ENCODE data around the gene YPEL2.

YPEL2 gene

DNA sequence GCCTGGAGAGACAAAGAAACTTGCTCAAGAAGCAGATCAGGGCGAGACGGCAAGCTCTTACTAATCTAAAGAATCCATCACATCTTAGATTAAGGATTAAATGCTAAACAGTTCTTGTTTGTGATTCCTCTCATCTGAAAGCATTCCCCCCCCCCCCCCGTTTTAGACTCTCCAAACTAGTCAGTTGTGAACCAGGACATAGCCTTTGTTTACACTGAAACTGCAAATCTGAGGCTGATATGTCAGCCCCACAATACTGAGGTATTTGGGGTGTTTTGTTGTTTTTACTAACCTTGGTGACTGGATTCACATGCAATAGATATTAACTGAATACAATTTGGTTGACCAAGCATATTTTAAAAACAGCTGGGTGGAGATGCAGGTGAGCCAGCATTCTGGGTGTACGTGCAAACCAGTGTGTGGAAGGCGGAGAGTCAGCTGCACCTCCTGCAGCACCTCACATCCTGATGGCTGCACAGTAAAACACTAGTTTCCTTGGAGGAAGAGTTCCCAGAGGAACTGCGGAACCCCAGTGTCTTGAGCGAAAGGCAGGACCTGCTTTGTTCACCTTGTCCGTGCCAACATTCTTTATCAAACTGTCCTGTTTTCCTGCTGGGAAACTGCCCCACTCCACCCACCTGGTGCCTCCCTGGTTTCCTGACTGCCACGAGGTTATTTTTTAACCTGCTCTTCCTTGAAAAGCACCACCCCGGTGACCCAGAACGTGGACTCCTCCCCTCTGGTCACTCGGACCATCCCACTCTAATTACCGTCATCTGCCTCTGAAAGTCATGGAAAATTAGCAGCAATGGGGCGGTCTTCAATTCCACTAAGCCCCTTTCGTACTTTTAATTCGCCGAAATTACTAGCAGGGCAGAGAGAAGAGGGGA is 1.2 kb upstream of the YPEL2 start:
- DNase-seq (ENCODE audit: low read depth) = no peak

DNA sequence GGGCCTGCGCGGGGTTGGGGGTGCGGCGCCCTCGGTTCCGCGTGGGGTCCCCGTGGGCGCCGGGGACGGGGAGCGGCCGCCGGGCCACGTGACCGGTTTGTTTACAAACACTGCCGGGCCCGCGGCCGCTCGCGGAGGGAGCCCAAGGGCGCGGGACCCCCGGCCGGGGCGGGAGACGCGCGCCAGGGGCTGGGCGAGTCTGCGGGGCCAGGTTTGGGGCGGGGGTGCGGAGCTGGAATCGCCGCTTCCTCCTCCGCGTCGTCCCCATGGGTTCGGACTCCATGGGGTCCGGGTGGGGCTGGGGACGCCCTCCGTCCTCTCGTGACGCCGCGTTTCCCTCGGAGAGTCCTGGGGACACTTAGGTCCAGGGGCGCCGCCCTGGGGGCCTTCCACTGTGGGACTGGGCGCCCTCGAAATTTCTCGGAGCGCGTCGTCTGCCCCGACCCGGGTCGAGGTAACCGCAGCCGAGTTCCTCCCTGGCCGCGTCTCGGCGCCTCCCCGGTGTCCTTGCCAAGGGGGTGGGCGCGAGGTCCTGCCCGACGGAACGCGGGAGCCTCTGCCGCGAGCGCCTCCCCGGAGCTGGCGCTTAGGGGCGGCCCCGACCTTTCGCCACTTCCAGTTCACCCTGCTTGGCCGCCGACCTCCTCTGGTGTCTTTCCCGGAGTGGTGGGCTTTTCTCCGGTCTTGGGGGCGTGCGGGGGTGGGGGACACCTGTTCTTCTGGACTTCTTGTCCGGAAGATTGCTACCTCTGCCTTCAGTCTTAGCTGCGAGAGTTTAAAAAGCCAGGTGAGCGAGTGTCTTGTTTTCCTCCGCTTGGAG is 684 bp downstream of the YPEL2 start:
- DNase-seq (ENCODE audit: low read depth) = peak; percentile 42

DNA sequence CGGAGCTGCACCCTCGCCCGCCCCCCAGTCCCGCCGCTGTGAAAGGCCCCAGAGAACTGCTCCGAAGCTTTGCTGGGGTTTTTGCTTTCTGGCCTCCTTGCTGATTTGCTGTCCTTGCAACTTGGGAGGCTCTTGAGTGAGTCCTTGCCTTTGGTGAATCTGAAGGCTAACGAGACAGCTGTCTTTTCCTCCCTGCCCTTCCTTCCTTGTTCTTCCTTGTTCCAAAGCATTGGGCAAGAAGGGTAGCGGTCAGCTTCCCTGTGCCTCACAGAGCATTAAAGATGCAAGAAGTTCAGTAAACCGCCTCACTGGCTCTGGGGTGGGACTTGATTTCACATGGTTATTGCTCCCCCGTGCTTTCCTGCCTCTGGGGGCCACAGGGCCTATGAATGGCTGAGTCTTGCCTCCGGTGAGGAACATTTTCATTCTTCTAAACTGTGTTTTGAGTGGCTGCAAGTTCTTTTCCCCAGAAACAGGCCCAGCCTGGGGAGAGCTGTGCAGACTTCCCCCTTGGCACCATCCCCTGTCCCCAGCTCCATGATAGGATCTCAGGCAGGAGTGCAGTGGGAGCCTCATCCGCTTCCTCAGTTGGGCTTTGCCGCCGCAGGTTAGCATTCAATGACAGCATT is 1.4 kb downstream of the YPEL2 start:
- peak; percentile 48 for DNase-seq (ENCODE audit: low read depth)

DNA sequence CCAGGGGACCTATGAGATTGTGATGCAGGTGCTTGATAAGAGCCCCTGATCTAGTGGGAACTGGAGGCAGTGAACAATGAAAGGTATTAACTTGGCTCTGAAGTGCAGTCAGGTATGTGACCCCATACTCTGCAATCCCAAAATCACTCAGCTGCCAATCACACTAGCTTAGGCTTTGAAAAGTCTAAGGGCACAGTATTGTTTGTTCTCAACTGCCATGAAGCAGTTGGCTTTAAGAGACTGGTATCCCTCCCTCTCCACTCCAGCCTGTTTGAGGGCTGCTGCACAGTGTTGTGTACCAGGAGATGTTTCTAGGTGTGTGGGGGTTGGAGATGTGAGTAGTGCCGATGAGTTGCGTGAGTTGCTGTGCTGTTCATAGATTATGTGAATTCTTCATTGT is 2.4 kb downstream of the YPEL2 start:
- DNase-seq (ENCODE audit: low read depth) = no peak

DNA sequence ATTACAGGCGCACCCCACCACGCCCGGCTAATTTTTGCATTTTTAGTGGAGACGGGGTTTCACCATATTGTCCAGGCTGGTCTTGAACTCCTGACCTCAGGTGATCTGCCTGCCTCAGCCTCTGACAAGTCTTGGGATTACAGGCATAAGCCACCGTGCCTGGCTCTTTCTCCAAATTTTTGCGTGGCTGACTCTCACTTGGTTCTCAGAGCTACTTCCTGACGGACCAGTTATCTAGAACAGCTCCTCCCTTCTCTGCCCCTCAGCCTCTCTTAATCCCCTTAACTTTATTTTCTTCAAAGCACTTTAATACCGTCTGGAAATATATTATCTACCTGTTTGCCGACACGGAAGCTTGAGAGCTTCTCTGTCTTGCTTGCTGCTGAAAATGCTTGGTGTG is 4.2 kb downstream of the YPEL2 start:
- no peak for DNase-seq (ENCODE audit: low read depth)

DNA sequence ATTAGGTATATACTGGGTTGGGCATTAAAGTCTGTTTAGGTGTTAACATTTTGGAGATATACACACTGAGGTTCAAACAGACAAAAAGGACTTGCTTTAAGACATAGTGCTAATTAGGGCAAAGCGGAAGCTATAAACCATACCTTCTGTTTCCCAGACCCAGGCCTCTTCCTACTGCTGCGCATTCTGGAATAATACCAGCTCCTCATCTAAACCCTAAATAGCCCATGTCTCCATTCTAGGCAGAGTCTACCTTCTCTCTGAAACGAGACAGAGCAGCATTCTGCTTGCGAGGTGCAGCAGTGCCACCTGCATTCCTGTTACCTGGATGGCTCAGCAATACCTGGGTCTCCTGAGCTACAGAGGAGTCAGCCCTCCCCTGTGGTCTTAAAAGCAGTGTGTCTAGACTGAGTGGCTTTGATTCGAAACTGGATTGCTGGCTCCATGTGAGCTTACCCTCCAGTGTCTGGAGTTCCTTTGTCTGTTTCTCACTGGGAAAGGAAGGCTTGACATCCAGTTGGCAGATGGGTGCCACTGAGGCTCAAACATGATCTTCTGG is 6.4 kb downstream of the YPEL2 start:
- no peak for DNase-seq (ENCODE audit: low read depth)

DNA sequence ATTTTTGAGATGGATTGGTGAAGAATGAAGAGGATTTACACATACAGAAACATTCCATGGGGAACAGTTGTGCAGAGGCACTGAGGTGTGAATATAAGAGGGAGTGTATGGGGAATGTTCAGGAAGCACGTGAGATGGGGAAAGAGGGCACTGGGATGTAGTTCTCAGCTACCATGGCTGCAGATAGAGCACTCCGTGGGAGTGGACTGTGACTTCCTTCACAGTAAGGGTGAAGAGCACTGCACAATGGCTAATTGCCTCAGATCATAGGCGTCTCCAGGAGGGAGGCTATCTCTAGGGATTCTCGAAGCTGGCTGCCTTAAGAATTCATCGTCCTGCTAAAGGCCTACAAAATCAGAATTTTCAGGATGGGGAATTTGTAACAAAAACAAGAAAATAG is 7.0 kb downstream of the YPEL2 start:
- DNase-seq (ENCODE audit: low read depth) = no peak

DNA sequence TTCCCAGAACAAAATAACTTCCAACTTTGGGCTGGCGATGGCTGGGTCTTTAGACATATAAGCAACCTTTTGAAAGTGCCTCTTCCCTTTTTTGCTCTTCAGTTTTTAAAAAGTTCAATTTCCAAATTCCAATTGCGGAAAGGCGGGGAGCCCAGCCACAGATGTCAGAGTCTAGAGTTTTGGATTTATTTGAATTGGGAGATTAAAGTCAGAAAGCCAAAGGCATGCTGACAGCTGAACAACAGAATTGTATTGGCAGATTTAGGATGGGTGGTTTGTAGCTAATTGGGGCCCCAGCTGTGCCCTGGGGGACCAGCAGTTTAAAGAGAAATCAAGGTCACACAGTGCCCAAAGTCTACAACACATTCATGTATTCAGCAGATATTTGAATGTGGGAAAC is 10.5 kb downstream of the YPEL2 start:
- DNase-seq (ENCODE audit: low read depth) = no peak

DNA sequence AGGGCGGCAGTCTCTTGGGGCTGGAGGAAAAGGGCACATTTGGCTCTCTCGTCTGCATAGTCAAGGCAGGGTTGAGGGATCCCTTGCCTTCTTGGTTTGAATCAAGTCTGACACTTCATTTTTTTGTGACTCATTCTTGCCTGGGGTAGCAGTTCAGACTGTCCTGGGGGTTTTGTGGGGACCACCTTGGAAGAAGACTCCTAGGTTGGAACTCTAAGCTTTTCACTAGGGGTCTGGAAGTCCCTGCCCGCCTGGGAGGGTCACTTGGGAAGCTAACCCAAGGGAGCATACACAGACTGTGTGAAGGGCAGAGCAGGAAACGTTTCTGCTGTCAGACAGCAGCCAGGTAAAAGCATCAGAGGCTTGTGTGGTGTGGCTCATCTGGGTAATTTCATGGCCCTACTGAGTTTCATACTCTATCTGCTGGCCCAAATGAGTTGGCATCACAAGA is 11.3 kb downstream of the YPEL2 start:
- DNase-seq (ENCODE audit: low read depth) = no peak

DNA sequence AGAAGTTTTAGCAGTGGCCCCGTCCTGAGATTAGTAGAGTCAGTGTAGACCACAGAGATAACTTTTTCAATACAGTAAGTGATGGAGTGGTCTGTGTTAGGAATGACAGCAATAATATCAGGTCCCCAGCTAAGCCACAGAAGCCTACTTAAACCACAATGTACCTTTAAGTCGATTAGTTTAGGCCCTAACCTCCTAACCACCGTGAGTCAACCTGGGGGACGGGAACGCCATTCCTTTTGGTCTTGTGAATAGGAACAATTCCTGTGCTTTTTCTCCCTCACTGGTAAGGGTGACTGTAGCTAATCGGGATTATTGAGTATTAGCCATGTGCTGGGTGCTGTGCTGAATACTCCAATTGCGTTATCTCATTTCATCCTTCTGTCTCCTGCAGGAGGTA is 14.0 kb downstream of the YPEL2 start:
- DNase-seq (ENCODE audit: low read depth) = no peak

DNA sequence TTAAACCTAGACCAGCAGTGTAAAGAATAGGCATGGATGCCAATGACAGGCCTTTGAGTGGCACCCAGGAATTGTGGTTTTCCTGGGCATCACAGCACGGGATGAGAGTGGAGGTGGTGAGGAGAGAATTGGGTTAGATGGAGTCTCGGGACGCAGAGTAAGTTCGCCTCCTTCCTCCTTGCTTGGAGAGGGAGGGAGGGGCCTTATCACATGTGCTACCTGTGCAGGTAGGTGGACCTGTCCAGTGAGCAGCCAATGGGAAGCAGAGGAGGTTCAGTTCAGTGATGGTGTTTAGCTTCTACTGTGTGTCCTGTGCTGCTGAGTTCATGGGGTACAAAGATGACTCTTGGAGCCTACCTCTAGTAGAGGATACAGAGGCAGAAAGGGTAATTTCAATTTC is 14.9 kb downstream of the YPEL2 start:
- DNase-seq (ENCODE audit: low read depth) = no peak

DNA sequence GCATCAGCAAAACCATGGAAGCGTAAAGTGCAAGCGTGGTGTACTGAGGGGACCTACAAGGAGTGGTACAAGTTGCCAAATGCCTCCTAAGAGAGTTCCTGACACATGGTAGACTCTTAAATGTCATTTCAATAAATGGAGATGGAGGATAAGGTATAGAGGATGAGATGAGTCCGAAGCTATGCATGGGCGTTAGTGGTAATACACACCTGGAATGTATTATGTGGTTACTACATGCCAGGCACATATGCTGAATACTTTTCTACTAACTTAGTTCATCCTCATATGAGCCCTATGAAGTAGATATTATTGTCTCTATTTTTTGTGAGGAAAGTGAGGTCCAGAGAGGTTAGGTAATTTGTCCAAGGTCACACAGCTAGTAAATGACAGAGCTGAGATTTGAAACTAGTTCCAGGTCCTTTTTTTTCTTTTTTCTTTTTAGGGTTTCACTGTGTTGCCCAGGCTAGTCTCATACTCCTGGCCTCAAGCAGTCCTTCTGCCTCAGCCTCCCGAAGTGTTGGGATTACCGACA is 15.5 kb downstream of the YPEL2 start:
- no peak for DNase-seq (ENCODE audit: low read depth)

DNA sequence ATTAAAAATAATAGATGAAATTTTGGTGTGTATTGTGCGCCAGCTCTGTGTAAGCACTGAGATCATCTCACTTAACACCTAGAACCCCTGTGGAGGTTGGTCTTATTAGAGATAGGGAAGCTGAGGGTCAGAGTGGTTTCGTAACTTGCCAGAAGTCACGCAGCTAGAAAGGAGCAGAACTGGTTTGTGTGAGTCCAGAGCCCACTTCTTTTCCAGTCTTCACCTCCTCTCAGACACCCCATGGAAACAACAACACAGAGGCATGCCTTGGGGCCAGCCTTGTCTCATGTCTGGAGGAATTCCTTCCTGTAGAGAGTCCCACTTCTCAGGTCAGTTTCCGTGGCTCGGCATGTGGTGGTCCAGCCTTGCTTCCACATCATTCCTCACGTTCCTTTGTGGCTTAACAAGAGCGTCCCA is 16.5 kb downstream of the YPEL2 start:
- peak; percentile 69 for DNase-seq (ENCODE audit: low read depth)

DNA sequence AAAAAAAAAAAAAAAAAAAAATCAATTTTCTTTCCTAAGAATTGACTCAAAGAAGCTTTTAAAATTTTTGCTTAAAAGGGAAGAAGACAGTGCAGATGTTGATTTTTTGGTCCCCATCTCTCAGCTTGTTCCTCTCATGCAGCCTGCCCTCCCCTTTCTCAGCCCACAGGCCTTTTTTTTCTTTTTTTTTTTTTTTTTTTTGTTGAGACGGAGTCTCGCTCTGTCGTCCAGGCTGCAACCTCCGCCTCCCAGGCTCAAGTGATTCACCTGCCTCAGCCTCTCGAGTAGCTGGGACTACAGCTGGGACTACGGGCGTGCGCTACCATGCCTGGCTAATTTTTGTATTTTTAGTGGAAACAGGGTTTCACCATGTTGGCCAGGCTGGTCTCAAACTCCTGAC is 17.7 kb downstream of the YPEL2 start:
- DNase-seq (ENCODE audit: low read depth) = no peak

DNA sequence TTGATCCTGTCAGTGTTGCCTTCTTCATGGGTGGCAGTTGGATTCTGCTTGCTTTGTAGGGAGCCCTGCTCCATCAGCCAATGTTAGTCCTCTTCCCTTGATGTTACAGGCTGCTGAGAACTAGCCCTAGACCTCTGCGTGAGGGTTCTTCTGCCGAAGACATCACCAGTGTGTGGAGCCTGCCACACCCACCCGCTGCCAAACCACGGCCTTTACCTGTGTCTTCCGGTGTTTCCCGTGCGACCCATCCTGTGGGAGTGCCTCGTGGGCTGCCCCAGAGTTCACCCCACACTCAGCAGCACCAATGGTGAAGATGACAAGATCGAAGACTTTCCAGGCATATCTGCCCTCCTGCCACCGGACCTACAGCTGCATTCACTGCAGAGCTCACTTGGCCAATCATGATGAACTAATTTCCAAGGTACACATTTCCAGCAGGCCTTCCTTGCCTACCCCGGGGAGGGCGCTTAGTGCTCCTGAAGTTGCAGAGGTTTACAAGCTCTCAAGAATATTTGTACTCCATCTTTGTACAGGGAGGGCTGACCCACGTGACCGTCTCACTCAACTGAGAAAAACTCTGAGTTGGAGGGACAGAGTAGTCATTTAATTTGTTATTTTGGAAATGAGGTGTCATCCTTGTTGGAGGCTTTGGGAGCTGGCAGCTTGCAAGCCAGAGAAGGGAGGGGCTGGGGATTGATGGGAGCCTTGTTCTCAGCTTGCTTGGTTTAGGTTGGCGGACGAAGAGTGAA is 21.8 kb downstream of the YPEL2 start:
- no peak for DNase-seq (ENCODE audit: low read depth)

DNA sequence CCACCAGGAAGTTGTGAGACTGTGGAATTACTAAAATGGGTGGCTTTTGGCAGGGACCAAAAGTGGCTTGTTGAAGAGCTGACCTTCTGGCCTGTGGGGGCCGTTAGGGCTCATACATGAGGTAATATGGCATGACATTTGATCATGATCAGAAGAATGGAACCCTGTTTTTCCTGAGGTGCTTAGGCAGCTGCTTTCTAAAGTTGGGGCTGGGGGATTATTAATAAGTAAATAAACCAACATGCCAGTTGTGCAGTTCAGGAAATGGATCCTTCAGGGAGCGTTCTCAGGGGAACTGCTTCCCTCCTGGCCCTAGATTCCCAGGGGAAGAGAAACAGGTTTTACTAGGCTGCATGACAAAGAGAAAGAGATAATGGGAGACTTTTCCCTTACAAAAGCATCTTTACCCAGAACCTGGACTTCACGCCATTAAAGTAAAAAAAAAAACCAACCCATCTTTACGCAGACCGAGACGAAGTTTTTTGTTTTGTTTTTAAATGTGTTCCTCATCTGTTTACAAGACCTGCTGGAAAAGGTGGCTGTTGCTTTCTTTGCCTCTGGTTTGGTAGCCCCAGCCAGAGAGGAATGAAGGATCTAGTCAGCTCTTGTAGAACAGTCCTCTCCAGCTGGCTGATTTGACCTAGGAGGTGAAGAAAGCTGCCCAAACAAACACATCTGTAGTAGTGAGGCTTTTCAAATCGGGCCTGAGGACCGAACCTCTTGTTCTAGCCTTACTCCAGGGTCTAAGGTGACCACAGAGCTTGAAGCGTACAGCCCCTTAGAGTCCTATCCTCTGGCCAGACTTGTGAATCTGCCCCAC is 22.7 kb downstream of the YPEL2 start:
- no peak for DNase-seq (ENCODE audit: low read depth)

DNA sequence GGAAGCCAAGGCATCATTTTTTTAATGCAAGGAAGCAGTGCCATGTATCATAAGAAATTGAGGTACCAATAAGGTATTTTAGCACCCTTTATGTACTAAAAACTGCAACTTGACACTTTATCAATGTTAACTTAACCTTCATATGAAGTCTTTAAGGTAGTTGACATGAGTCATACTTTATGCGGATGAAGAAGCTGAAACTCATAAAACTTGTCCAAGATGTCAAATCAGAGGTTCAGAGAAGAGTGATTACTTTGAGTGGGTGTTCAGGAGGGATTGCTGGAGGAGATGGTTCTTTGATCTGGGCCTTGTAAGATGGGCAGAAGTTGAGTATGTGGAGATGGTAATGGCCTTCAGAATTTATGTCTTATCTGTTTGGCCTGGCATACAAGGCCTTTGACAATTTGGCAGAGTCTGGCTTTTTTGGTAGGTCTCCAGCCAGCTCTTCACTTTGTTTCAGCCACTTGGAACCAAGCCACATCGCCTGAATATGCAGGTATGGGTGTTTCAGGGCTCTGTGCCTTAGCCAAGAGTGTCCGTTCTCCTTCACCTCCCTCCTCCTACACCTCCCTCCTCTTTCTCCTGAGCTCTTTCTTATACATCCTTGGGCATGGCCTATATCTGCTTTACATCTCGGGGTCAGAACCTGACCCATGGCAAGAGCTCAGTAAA is 23.7 kb downstream of the YPEL2 start:
- no peak for DNase-seq (ENCODE audit: low read depth)

DNA sequence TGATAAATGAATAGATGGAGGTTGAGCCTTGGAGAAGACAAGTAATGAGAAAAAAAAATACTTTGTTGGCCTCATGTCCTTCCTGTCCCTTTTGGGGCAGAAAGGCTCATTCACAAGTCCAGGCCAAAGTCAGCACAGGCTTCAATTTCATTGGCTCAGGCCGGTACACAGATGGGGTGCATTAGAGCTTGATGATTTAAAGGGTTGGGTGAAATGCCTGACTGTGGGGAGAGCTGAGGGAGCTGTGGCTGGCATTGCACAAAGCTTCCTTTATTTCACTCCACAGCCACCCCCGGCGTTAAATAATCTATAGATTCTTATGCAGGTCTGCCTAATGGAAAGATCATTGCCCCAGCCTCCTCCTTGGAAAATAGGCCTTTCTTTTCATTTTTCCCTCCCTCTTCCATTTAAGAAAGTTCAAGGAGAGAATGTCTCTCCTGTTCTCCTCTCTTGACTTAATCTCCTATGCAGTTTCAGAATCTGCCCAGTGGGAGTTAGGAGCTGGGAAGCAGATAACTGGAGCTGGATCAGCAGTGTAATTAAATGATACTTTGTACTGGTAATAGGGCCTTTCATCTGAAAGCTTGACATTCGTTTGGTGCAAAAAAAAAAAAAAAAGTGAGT is 24.4 kb downstream of the YPEL2 start:
- no peak for DNase-seq (ENCODE audit: low read depth)

DNA sequence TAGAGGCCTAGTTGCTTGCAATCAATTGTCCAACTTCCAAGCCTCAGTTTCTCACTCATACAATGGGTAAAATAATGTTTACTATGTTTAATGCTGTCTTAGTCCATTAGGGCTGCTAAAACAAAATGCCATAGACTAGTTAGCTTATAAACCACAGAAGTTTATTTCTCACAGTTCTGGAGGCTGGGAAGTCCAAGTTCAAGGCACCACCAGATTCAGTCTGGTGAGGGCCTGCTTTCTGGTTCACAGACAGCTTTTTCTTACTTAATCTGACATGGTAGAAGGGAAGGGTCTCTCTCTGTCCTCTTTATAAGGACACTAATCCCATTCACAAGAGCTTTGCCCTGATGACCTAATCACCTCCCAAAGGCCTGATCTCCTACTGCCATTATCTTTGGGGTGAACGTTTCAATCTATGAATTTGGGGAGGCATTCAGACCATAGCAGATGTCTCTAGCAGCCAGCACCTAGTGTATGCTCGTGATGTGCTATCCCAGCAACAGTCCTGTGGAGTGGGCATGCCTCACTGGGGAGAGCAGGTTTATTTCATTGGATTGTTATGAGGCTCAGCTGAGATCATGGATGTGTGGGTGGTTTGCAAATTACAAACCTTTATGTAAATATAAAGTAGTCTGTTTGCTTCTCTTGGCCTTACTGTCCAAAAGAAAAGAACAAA is 25.2 kb downstream of the YPEL2 start:
- no peak for DNase-seq (ENCODE audit: low read depth)

Data from EH (cell line).